K562 treated with DMSO at 1 percent for 12 hours (cell line): ENCODE measurements around the gene STRN3. TPM values are rescaled to one million over a fixed set of nuclear protein-coding genes. Genes with fewer than 3 reads are reported as not detected.

Experiments used
- total RNA-seq: library from RNA; unstranded; fragments of 300-600 nt; gene quantifications from 2 replicates; pipeline ENCODE4 v1.2.3, GENCODE V29; 2022; ENCODE audit not compliant: insufficient read depth

The STRN3 gene, protein sequence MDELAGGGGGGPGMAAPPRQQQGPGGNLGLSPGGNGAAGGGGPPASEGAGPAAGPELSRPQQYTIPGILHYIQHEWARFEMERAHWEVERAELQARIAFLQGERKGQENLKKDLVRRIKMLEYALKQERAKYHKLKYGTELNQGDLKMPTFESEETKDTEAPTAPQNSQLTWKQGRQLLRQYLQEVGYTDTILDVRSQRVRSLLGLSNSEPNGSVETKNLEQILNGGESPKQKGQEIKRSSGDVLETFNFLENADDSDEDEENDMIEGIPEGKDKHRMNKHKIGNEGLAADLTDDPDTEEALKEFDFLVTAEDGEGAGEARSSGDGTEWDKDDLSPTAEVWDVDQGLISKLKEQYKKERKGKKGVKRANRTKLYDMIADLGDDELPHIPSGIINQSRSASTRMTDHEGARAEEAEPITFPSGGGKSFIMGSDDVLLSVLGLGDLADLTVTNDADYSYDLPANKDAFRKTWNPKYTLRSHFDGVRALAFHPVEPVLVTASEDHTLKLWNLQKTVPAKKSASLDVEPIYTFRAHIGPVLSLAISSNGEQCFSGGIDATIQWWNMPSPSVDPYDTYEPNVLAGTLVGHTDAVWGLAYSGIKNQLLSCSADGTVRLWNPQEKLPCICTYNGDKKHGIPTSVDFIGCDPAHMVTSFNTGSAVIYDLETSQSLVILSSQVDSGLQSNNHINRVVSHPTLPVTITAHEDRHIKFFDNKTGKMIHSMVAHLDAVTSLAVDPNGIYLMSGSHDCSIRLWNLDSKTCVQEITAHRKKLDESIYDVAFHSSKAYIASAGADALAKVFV
- total RNA-seq: 1.9 and 7.3 TPM in 2 replicates

GRCh38 chr14:31026077-31026449, at the start of gene STRN3:
STRN3 (minus strand) TSS chr14:31026379; CDS start chr14:31026185, 194 bp downstream.

GRCh38 chr14:31025367-31026076, 657 bp downstream of the STRN3 start, which contains the start of gene AP4S1:
AP4S1 (plus strand) TSS chr14:31025649; CDS start chr14:31066197, 40,548 bp downstream.

GRCh38 chr14:30874120-30874998, 151.8 kb downstream of the STRN3 start, which contains the start of gene COCH:
COCH (plus strand) TSS chr14:30874559; CDS start chr14:30874939, 380 bp downstream.

Other genes starting within 250 kb of the STRN3 start
- gene COCH, start 151.8 kb downstream of the STRN3 start, total RNA-seq: 23.6 and 53.1 TPM in 2 replicates
- gene AP4S1, start 730 bp downstream of the STRN3 start, total RNA-seq: 0.96 and 1.3 TPM in 2 replicates
- gene HECTD1, start 181.4 kb upstream of the STRN3 start, total RNA-seq: 30.4 and 56.5 TPM in 2 replicates